PC-3 (cell line): ENCODE results near the gene EME2. TPM values are rescaled to one million over a fixed set of nuclear protein-coding genes. Genes with fewer than 3 reads are reported as not detected.

ENCODE experiments used
- ATAC-seq: fragments of 200-7000 bp; cut with Tn5 transposase; 2 replicates; pipeline ENCODE4 v1.9.1; 2020; ENCODE audit warnings: mild to moderate bottlenecking, moderate library complexity
- BruUV-seq: library from RNA; stranded (reverse); fragments of 400-500 nt; replicated peaks from 2 replicates; lab custom pipeline; 2021; lab: Mats Ljungman, UMichigan
- CTCF ChIA-PET: fragments of 300-600 bp; sonication (Branson Sonifier 250); formaldehyde crosslinking; loops from one replicate; lab custom pipeline; 2022; ENCODE audit warnings: antibody characterized with exemption; lab: Charles Lee
- POLR2A ChIA-PET: fragments of 300-600 bp; sonication (Branson Sonifier 250); formaldehyde crosslinking; loops from one replicate; lab custom pipeline; 2022; ENCODE audit warnings: antibody characterized with exemption; ENCODE audit not compliant: unreplicated experiment; lab: Charles Lee
- DNase-seq: peaks from one replicate; pipeline ENCODE4 v3.0.0-alpha.2; 2015
- H2AFZ ChIP-seq: fragments of 300-600 bp; sonication (generic); 2 replicates; pipeline ENCODE4 v1.6.0; 2016; ENCODE audit warnings: antibody characterized with exemption, low read length
- H3F3A ChIP-seq: fragments of 300-600 bp; sonication (generic); one replicate; pipeline ENCODE4 v1.6.0; 2017; ENCODE audit warnings: antibody characterized with exemption, low read length, control low read depth, mild to moderate bottlenecking; ENCODE audit not compliant: unreplicated experiment
- H3K27ac ChIP-seq: fragments of 300-600 bp; sonication (generic); 2 replicates; pipeline ENCODE4 v1.5.1; 2016; ENCODE audit warnings: mild to moderate bottlenecking, low read length
- H3K27me3 ChIP-seq: fragments of 300-600 bp; sonication (generic); 2 replicates; pipeline ENCODE4 v1.6.1; 2016; ENCODE audit warnings: low read length, mixed read lengths
- H3K36me3 ChIP-seq: fragments of 300-600 bp; sonication (generic); 2 replicates; pipeline ENCODE4 v1.6.1; 2016; ENCODE audit warnings: low read depth, mixed run types, low read length, mixed read lengths
- H3K4me1 ChIP-seq: fragments of 300-600 bp; sonication (generic); 2 replicates; pipeline ENCODE4 v1.5.1; 2016; ENCODE audit warnings: low read length; ENCODE audit not compliant: insufficient read depth
- H3K4me2 ChIP-seq: fragments of 300-600 bp; sonication (generic); 2 replicates; pipeline ENCODE4 v1.6.0; 2016; ENCODE audit warnings: low read length
- H3K4me3 ChIP-seq: fragments of 300-600 bp; sonication (generic); 2 replicates; pipeline ENCODE4 v1.5.1; 2016; ENCODE audit warnings: mild to moderate bottlenecking, low read length, mixed read lengths
- H3K79me2 ChIP-seq: fragments of 300-600 bp; sonication (generic); 2 replicates; pipeline ENCODE4 v1.6.1; 2017; ENCODE audit warnings: low read length, mixed read lengths
- H3K9ac ChIP-seq: fragments of 300-600 bp; sonication (generic); 2 replicates; pipeline ENCODE4 v1.6.0; 2016; ENCODE audit warnings: mild to moderate bottlenecking, low read length
- H3K9me2 ChIP-seq: fragments of 300-600 bp; sonication (generic); replicated peaks from 2 replicates; pipeline ENCODE4 v1.6.1; 2016; ENCODE audit warnings: mixed run types, low read length, mixed read lengths
- H3K9me3 ChIP-seq: fragments of 300-600 bp; sonication (generic); 2 replicates; pipeline ENCODE4 v1.6.1; 2016; ENCODE audit warnings: low read length, mixed read lengths
- H4K20me1 ChIP-seq: fragments of 300-600 bp; sonication (generic); 2 replicates; pipeline ENCODE4 v1.6.1; 2016; ENCODE audit warnings: low read length, mixed read lengths
- CTCF ChIP-seq: fragments of 300-600 bp; sonication (generic); conservative IDR thresholded peaks from 2 replicates; pipeline ENCODE4 v1.5.1; 2017; ENCODE audit warnings: antibody characterized with exemption, low read depth, mild to moderate bottlenecking, low read length
- EZH2 ChIP-seq: fragments of 300-600 bp; sonication (generic); IDR thresholded peaks from one replicate; pipeline ENCODE4 v1.6.1; 2017; ENCODE audit warnings: antibody characterized with exemption, mild to moderate bottlenecking, low read length; ENCODE audit not compliant: unreplicated experiment
- EZH2phosphoT487 ChIP-seq: fragments of 300-600 bp; sonication (generic); IDR thresholded peaks from 2 replicates; pipeline ENCODE4 v1.6.1; 2018; ENCODE audit warnings: mild to moderate bottlenecking, antibody characterized with exemption, low read length, borderline replicate concordance
- intact Hi-C: fragments of 100-400 bp; cut with micrococcal nuclease; formaldehyde crosslinking; loops from 2 replicates; pipeline ENCODE4 v1.9.0; 2023
- total RNA-seq: library from RNA; depleted of rRNA; stranded (reverse); fragments of >200 nt; gene quantifications from 2 replicates; pipeline ENCODE4 v1.2.3, GENCODE V29; 2014

Gene EME2
- total RNA-seq, 1 experiment from 2014 or later: 12.5 TPM

- H3K4me1 ChIP-seq: peaks cover 19% of the 10 kb centered on the region; the same call in 1 of the 2 replicates
- no peak overlapping the region for H3K4me3 ChIP-seq
- H3K27ac ChIP-seq: no peak overlapping the region
- H3K79me2 ChIP-seq: peaks cover 37% of the 10 kb centered on the region
- BruUV-seq: no TSS peak
- no peak for DNase-seq
- H3K9me2 ChIP-seq: no peaks in the 10 kb centered on the region
- H4K20me1 ChIP-seq: peaks cover 3% of the 10 kb centered on the region; the same call in 1 of the 2 replicates
- no peaks in the 10 kb centered on the region for H3K9me3 ChIP-seq
- intact Hi-C loops: no loop called here
- no peaks in the 10 kb centered on the region for H3F3A ChIP-seq
- H3K27me3 ChIP-seq: no peaks in the 10 kb centered on the region
- no peak overlapping the region for H3K4me2 ChIP-seq
- no peak overlapping the region for H3K9ac ChIP-seq
- H3K36me3 ChIP-seq: no peaks in the 10 kb centered on the region
- TF ChIP-seq CTCF: no peak
- TF ChIP-seq EZH2phosphoT487: no peak
- TF ChIP-seq EZH2: no peak
- ChIA-PET CTCF (no interaction called here), POLR2A (no interaction called here)
- H2AFZ ChIP-seq: no peak overlapping the region
- no peak for ATAC-seq
Observed at GRCh38 chr16:1775846-1776671, 3.4 kb downstream of the EME2 start.

- Histone ChIP-seq H3K9me2 (no peaks in the 10 kb centered on the region), H3K79me2 (peaks cover 43% of the 10 kb centered on the region), H3K4me3 (no peak overlapping the region), H3K27ac (no peak overlapping the region), H4K20me1 (peaks cover 3% of the 10 kb centered on the region; the same call in 1 of the 2 replicates), H3K36me3 (no peaks in the 10 kb centered on the region), H2AFZ (no peak overlapping the region), H3K4me1 (peaks cover 23% of the 10 kb centered on the region; the same call in 1 of the 2 replicates), H3K9ac (no peak overlapping the region), H3K9me3 (no peaks in the 10 kb centered on the region), H3F3A (no peaks in the 10 kb centered on the region), H3K4me2 (no peak overlapping the region), H3K27me3 (no peaks in the 10 kb centered on the region)
- DNase-seq (no peak), ATAC-seq (no peak)
- BruUV-seq: no TSS peak
- CTCF ChIA-PET: no interaction called here
- no peak for TF ChIP-seq EZH2
- no peak for TF ChIP-seq EZH2phosphoT487
- TF ChIP-seq CTCF: no peak
- POLR2A ChIA-PET: no interaction called here
- intact Hi-C loops: no loop called here
Observed at GRCh38 chr16:1776672-1776955, 4.0 kb downstream of the EME2 start.

GRCh38 chr16:1776991-1777374 is 4.4 kb downstream of the EME2 start:
- DNase-seq (no peak), ATAC-seq (no peak)
- Histone ChIP-seq H3K4me1 (peaks cover 20% of the 10 kb centered on the region; the same call in 1 of the 2 replicates), H4K20me1 (peaks cover 3% of the 10 kb centered on the region; the same call in 1 of the 2 replicates), H3K36me3 (no peaks in the 10 kb centered on the region), H2AFZ (no peak overlapping the region), H3K9me3 (no peaks in the 10 kb centered on the region), H3K27me3 (no peaks in the 10 kb centered on the region), H3K9ac (no peak overlapping the region), H3K4me3 (no peak overlapping the region), H3F3A (no peaks in the 10 kb centered on the region), H3K27ac (no peak overlapping the region), H3K4me2 (no peak overlapping the region), H3K79me2 (peaks cover 42% of the 10 kb centered on the region), H3K9me2 (no peaks in the 10 kb centered on the region)
- intact Hi-C loops: no loop called here
- ChIA-PET CTCF (no interaction called here), POLR2A (no interaction called here)
- TF ChIP-seq EZH2phosphoT487: no peak
- TF ChIP-seq CTCF: no peak
- TF ChIP-seq EZH2: no peak
- BruUV-seq: no TSS peak
